Adrenal gland (tissue), 5 donors: Measurements from ENCODE around the gene PSMA6.

Experiments
- POLR2A ChIP-seq, 2 donors: fragments of 450-650 bp; IDR thresholded peaks; one replicate each; pipeline ENCODE4 v1.6.1; 2017; ENCODE audit warnings: antibody characterized with exemption in 2 of 2, mild to moderate bottlenecking in 2 of 2, moderate library complexity in 1 of 2
- TF ChIP-seq, protein P1 (sequence below), 6 experiments: fragments of 450-650 bp in 4 of 6; fragments of 200-600 bp in 2 of 6; sonication (generic) in 1 of 6; IDR thresholded peaks; 1 replicate in 5 of 6; 2 replicates in 1 of 6; pipeline versions ENCODE4 v1.5.1 to v1.8.0; 2016 to 2021; ENCODE audit warnings: antibody characterized with exemption in 6 of 6, mild to moderate bottlenecking in 2 of 6, moderate library complexity in 1 of 6
- donor health status: DM: no; HTN: no; CAD: no.

DNA sequence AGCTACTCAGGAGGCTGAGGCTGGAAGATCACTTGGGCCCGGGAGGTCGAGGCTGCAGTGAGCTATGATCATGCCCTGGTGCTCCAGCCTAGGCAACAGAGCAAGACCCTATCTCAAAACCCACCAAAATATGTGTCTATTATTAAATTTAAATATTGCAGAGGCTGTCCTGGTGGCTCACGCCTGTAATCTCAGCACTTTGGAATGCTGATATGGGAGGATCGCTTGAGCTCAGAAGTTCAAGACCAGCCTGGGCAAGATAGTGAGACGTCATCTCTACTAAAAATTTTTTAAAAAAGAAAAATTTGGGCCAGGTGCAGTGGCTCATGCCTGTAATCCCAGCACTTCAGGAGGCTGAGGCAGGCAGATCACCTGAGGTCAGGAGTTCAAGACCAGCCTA is 13.9 kb downstream of the PSMA6 start:
- TF ChIP-seq, protein P1, sequence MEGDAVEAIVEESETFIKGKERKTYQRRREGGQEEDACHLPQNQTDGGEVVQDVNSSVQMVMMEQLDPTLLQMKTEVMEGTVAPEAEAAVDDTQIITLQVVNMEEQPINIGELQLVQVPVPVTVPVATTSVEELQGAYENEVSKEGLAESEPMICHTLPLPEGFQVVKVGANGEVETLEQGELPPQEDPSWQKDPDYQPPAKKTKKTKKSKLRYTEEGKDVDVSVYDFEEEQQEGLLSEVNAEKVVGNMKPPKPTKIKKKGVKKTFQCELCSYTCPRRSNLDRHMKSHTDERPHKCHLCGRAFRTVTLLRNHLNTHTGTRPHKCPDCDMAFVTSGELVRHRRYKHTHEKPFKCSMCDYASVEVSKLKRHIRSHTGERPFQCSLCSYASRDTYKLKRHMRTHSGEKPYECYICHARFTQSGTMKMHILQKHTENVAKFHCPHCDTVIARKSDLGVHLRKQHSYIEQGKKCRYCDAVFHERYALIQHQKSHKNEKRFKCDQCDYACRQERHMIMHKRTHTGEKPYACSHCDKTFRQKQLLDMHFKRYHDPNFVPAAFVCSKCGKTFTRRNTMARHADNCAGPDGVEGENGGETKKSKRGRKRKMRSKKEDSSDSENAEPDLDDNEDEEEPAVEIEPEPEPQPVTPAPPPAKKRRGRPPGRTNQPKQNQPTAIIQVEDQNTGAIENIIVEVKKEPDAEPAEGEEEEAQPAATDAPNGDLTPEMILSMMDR (IDR thresholded peaks at IDR 0.05): no peak
- TF ChIP-seq POLR2A (IDR thresholded peaks at IDR 0.05): no peak
